ENCODE data around the gene GRIN2C.

- no peak for TF ChIP-seq CTCF (IDR thresholded peaks at IDR 0.05; ENCODE audit: borderline replicate concordance, extremely low read depth, low read length, poor library complexity, severe bottlenecking)
- no peak for TF ChIP-seq EZH2 (IDR thresholded peaks at IDR 0.05; ENCODE audit: borderline replicate concordance, low read depth, low read length, severe bottlenecking)
These were observed 2.5 kb downstream of the GRIN2C start for GRCh38 chr17:74857191-74857590.

Measured in DND-41 (cell line).